ENCODE results near the gene SLC24A4. TPM values are rescaled to one million over a fixed set of nuclear protein-coding genes. Genes with fewer than 3 reads are reported as not detected.

SLC24A4 gene
- total RNA-seq, 4 donors from 2014 or later, result 0.35 to 0.49 TPM; not detected in 2

DNA sequence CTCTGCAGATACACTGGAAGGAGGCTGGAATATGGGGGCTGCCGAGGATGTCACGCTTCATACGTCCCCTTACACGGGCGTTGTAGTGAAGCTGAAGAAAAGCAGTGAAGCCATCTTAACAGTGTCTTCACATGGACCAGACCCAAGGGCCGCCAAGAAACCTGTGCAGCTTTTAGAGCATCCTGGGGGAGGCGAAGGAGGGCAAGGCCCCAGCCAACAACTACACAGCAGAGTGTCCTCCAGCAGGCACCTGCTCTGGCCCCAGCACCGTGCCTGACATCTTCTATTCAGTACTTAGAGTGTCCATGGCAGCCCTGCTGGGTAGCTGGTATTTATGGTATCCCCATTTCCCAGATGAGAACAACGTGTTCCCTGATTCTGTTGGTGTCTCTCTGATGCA lies 141.8 kb downstream of the SLC24A4 start:
- Histone ChIP-seq H3K27me3 (no peaks in the 10 kb centered on the region), H3K27ac (no peak overlapping the region), H3K36me3 (no peaks in the 10 kb centered on the region), H3K9me3 (no peaks in the 10 kb centered on the region), H3K4me1 (no peaks in the 10 kb centered on the region), H3K4me3 (no peak overlapping the region)
- no peak for TF ChIP-seq POLR2A (IDR thresholded peaks at IDR 0.05)
- TF ChIP-seq, protein P1, sequence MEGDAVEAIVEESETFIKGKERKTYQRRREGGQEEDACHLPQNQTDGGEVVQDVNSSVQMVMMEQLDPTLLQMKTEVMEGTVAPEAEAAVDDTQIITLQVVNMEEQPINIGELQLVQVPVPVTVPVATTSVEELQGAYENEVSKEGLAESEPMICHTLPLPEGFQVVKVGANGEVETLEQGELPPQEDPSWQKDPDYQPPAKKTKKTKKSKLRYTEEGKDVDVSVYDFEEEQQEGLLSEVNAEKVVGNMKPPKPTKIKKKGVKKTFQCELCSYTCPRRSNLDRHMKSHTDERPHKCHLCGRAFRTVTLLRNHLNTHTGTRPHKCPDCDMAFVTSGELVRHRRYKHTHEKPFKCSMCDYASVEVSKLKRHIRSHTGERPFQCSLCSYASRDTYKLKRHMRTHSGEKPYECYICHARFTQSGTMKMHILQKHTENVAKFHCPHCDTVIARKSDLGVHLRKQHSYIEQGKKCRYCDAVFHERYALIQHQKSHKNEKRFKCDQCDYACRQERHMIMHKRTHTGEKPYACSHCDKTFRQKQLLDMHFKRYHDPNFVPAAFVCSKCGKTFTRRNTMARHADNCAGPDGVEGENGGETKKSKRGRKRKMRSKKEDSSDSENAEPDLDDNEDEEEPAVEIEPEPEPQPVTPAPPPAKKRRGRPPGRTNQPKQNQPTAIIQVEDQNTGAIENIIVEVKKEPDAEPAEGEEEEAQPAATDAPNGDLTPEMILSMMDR (IDR thresholded peaks at IDR 0.05), result no peak
- intact Hi-C loops (cut with DNase I; ENCODE audit: low total_unique reads), result no loop called here
- no peak for DNase-seq

DNA sequence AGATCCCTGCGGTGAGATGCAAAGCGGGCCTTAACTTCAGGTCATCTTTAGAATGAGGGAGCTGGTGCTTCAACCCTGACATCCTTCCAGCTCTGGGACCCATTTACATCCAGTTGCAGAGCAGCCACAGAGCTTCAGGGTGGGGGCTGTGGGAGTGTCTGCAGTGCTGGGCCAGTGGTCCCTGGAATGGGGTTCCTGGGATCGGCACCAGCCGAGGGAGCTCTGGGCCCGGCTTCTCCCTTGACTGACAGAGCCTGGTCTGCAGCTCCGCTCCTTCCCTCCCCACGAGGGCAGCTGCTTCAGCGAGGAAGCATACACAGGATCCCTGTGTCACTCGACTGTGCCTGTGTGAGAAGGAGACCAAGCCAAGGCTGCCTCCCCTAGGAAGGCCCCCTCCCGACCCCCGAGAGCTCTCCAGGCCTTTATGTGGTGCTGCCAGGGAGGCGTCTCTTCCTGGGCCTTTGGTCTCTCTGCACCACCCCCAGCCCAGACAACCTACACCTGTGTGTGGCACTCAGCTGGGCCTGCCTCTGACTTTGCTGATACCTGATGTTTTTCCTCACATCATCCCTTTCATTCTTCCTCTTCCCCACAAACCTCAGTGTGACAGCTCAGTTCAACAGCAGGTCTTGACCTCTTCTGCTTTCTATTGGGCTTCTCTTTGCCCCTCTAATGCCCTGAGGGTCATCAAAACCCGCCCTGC lies 142.5 kb downstream of the SLC24A4 start:
- H3K9me3 ChIP-seq, result no peaks in the 10 kb centered on the region
- no peak for DNase-seq
- no peaks in the 10 kb centered on the region for H3K4me1 ChIP-seq
- intact Hi-C loops (cut with DNase I; ENCODE audit: low total_unique reads), result no loop called here
- no peak for TF ChIP-seq POLR2A (IDR thresholded peaks at IDR 0.05)
- TF ChIP-seq, protein P1 (IDR thresholded peaks at IDR 0.05), result no peak
- H3K4me3 ChIP-seq, result no peak overlapping the region
- H3K27ac ChIP-seq, result no peak overlapping the region
- H3K36me3 ChIP-seq, result no peaks in the 10 kb centered on the region
- no peaks in the 10 kb centered on the region for H3K27me3 ChIP-seq

DNA sequence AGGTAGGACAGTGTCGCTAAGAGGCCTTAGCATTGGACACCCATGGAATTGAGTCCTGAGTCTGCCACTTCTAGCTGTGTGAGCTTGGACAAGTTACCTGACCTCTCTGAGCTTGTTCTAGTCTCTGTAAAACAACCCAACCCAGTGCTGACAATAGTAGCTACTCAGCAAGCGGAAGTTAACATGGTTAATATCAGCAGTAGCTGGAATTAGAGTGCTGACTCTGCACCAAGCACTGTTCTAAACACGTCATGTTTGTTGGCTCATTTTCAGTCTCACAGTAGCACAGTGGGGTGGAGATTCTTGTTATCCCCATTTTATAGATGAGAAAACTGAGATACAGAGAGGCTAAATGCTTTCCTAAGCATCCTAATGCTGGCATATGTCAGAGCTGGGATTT lies 143.1 kb downstream of the SLC24A4 start:
- DNase-seq, result no peak
- TF ChIP-seq POLR2A (IDR thresholded peaks at IDR 0.05), result no peak
- TF ChIP-seq, protein P1 (IDR thresholded peaks at IDR 0.05), result no peak
- intact Hi-C loops (cut with DNase I; ENCODE audit: low total_unique reads), result no loop called here

DNA sequence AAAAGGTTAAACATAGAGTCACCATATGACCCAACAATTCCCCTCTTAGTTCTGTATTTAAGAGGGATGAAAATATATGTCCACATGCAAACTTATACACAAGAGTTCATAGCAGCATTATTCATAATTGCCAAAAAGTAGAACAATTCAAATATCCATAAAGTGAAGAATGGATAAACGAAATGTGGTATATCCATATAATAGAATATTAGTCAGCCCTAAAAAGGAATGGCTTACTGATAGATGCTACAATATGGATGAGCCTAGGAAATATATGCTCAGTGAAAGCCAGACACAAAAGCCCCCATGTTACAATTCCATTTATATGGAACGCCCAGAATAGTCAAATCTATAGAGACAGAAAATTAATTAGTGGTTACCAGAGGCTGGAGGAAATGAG lies 146.6 kb downstream of the SLC24A4 start:
- Histone ChIP-seq H3K27ac (no peak overlapping the region), H3K4me1 (no peaks in the 10 kb centered on the region), H3K27me3 (no peaks in the 10 kb centered on the region), H3K36me3 (no peaks in the 10 kb centered on the region), H3K4me3 (no peak overlapping the region), H3K9me3 (no peaks in the 10 kb centered on the region)
- TF ChIP-seq, protein P1 (IDR thresholded peaks at IDR 0.05), result no peak
- TF ChIP-seq POLR2A (IDR thresholded peaks at IDR 0.05), result no peak
- DNase-seq, result no peak
- intact Hi-C loops (cut with DNase I; ENCODE audit: low total_unique reads), result no loop called here

More for the DNA sequence above, 143.1 kb downstream of the SLC24A4 start:
- H3K9me3 ChIP-seq, result no peaks in the 10 kb centered on the region
- H3K36me3 ChIP-seq, result no peaks in the 10 kb centered on the region
- no peaks in the 10 kb centered on the region for H3K27me3 ChIP-seq
- no peak overlapping the region for H3K4me3 ChIP-seq
- H3K4me1 ChIP-seq, result no peaks in the 10 kb centered on the region
- H3K27ac ChIP-seq, result no peak overlapping the region

DNA sequence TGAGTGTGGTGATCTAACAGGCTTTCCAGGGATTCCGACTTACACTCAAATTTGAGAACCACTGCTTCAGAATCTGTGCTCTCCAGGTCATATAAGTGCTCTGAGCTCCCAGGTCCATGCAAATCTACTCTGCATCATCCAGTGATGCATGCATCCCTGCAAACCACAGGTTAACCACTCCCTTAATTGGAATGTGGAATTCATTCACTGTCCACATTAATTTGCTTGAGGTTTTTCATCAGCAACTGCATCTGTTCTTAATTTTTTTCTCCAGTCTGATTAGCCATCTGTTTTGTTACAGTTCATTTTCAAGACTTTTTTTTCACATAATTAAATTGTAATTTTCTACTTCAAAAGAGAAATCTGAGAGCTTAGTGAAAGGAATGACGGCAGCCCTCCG lies 147.2 kb downstream of the SLC24A4 start:
- H3K4me1 ChIP-seq, result no peaks in the 10 kb centered on the region
- no peaks in the 10 kb centered on the region for H3K36me3 ChIP-seq
- no peak overlapping the region for H3K27ac ChIP-seq
- no peak overlapping the region for H3K4me3 ChIP-seq
- H3K9me3 ChIP-seq, result no peaks in the 10 kb centered on the region
- no peak for TF ChIP-seq POLR2A (IDR thresholded peaks at IDR 0.05)
- TF ChIP-seq, protein P1 (IDR thresholded peaks at IDR 0.05), result no peak
- no peak for DNase-seq
- H3K27me3 ChIP-seq, result no peaks in the 10 kb centered on the region
- intact Hi-C loops (cut with DNase I; ENCODE audit: low total_unique reads), result no loop called here

Data from uterus (tissue), 4 donors.